ENCODE data around the gene PTGER3.

PTGER3 gene

DNA sequence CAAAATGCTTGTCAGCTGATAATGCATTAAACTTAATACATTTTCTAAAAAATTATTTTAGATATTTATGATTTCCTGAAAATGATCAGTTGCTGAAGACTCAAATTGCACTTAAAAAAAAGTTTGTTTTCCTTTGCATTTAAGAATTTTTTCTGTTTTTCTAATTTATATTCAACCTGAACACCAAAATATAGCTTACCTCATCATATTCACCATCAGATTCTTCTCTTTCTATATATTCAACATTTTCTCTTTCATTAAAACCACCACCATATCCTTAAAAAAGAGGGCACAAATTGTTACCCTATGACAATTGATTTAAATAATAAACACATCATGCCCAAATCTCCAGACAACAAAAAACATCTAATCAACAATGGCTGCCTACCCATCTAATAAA is 24.7 kb upstream of the PTGER3 start:
- DNase-seq (ENCODE audit: low read depth) = no peak
- H3K4me3 ChIP-seq (ENCODE audit: low read length) = no peak overlapping the region
- TF ChIP-seq, protein P1, sequence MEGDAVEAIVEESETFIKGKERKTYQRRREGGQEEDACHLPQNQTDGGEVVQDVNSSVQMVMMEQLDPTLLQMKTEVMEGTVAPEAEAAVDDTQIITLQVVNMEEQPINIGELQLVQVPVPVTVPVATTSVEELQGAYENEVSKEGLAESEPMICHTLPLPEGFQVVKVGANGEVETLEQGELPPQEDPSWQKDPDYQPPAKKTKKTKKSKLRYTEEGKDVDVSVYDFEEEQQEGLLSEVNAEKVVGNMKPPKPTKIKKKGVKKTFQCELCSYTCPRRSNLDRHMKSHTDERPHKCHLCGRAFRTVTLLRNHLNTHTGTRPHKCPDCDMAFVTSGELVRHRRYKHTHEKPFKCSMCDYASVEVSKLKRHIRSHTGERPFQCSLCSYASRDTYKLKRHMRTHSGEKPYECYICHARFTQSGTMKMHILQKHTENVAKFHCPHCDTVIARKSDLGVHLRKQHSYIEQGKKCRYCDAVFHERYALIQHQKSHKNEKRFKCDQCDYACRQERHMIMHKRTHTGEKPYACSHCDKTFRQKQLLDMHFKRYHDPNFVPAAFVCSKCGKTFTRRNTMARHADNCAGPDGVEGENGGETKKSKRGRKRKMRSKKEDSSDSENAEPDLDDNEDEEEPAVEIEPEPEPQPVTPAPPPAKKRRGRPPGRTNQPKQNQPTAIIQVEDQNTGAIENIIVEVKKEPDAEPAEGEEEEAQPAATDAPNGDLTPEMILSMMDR (conservative IDR thresholded peaks at IDR 0.05; ENCODE audit: low read length) = no peak

DNA sequence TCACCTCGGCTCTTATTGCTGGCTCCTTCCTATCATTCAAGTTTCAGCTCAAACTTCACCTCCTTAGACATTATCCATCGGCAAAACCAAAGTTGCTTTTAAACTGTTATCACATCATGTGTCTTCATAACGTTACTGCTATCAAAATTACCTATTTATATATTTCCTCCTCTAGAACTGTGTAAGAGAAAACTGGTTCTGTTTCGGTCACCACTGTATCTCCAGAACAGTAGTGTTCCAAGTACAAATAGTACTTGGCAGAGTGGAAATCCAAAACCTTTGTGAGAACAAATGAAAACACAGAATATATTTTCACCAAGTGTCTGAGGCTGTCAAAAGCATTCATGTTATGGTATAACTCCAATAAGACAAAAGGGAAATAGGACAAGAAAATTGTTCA is 24.1 kb upstream of the PTGER3 start:
- H3K4me3 ChIP-seq (ENCODE audit: low read length) = no peak overlapping the region
- no peak for DNase-seq (ENCODE audit: low read depth)
- TF ChIP-seq, protein P1 (conservative IDR thresholded peaks at IDR 0.05; ENCODE audit: low read length) = no peak

DNA sequence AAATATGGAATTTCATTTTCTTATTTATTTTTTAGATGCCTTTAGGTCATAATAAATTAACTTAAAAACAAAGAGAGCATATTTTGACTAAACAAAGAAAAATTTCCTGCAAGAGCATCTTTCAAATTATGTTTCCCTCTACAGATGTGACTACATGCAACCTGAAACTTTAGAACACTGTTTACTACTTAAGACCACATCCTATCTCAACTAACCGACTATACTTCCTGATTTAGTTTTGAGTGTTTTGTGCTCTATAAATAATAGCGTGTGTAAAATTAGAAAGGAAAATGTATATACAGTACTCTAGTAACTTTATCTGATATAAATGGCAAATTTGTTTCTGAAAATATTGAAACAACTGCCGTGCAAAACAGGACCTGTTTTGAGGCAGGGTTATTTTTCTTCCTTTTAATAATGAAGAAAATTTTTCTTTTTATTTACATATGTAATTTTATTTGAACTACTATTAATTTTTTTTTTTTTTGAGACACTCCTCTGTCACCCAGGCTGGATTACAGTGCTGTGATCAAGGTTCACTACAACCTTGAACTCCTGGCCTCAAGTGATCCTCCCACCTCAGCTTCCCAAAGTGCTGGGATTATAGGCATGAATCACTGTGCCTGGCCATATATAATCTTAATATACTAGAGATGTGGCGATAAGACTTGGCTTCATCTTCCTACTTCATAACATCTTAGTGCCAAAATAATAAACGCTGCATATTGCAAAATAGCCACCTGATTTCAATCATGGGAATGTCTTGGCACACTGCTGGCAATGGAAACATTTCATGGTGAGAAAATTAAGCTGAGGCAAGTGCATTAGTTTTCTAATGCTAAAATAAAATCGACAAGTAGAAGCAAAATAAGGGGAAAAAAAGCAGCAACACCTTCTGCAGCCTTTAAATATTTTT is 21.0 kb upstream of the PTGER3 start:
- DNase-seq (ENCODE audit: low read depth) = peak; percentile 42
- TF ChIP-seq, protein P1 (conservative IDR thresholded peaks at IDR 0.05; ENCODE audit: low read length) = no peak
- no peak overlapping the region for H3K4me3 ChIP-seq (ENCODE audit: low read length)

DNA sequence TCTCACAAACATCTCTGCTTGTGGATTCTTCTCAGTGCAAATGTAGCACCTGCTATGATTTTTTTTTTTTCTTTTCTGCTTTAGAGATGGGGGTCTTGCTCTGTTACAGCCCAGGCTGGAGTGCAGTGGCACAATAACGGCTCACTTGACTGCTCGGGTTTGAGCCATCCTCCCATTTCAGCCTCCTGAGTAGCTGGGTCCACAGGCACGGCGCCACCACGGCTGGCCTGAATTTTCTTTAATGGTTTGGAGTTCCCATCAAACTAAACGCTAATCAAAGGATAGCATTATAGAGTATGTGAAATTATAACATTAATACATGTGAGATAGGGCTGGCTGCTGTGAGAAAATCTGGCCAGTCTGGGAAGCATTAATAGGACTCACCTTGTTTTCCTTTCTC is 7.2 kb upstream of the PTGER3 start:
- TF ChIP-seq, protein P1 (conservative IDR thresholded peaks at IDR 0.05; ENCODE audit: low read length) = no peak
- H3K4me3 ChIP-seq (ENCODE audit: low read length) = no peak overlapping the region
- no peak for DNase-seq (ENCODE audit: low read depth)

DNA sequence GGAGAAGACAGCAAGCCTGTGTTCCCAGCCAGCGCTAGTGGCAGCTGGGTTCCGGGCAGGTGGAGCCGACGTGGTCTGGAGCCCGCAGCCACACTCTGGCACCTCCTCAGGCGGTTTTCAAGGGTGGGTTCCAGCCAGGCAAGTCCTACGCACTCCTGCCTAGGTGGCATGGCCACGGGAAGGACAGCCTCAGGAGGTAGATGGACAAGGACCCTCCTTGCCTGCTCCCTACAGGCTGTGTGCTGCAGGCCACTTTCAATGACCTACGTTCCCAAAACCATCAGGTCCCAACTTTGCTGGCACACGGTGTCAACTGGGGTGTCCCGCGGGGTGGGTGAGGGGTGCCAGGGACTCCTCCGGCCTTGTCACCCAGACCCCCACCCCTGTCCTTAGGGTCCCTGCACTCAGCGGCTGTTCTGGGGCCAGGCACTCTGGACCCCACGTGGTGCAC is 6.7 kb upstream of the PTGER3 start:
- H3K4me3 ChIP-seq (ENCODE audit: low read length) = no peak overlapping the region
- TF ChIP-seq, protein P1 (conservative IDR thresholded peaks at IDR 0.05; ENCODE audit: low read length) = no peak
- DNase-seq (ENCODE audit: low read depth) = no peak

DNA sequence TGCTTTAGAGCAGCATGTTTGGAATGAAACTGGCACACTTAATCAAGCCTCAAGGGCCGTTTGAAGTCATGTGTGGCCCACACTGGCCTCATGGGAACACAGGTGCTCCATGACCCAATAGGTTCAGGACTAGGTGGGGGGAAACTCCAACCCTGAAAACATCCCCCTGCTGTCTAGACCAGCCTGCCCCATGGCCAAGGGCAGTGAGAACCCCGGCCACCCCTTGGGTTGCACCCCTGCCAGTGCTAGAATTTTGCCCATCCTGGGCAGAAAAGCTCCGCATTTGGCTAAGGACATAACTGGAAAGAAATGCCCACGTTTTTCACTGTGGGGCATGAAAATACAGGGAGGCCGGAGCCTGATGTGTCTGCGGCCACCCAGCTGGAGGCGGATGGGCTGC is 6.1 kb upstream of the PTGER3 start:
- TF ChIP-seq, protein P1 (conservative IDR thresholded peaks at IDR 0.05; ENCODE audit: low read length) = no peak
- H3K4me3 ChIP-seq (ENCODE audit: low read length) = no peak overlapping the region
- DNase-seq (ENCODE audit: low read depth) = no peak

DNA sequence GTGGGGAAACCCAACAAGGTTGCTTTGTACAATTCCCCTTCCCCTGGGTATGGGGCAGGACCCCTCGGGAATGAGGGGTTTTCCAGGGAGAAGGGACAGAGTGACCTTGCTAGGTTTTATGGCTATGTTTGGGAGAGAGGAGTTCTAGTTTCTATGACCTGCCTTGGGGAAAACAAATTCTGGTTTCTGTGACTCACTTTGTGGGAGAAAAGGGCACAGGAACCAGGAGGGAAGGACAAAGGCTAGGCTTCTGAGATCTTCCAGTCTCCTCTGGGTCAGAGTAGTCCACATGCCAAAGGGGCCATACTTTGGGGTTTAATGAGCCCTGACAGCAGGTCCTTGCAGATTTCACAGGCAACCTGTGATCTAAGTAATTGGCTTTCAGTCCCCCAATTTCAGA is 5.5 kb upstream of the PTGER3 start:
- H3K4me3 ChIP-seq (ENCODE audit: low read length) = no peak overlapping the region
- TF ChIP-seq, protein P1 (conservative IDR thresholded peaks at IDR 0.05; ENCODE audit: low read length) = no peak
- no peak for DNase-seq (ENCODE audit: low read depth)

Data from AG10803 (cell line).